Ishikawa (cell line): ENCODE measurements around the gene KCNJ3.

Experiments
- CEBPB ChIP-seq: IDR thresholded peaks from 2 replicates; pipeline ENCODE4 v1.6.1; 2012
- CREB1 ChIP-seq: IDR thresholded peaks from 2 replicates; pipeline ENCODE4 v1.6.1; 2012; ENCODE audit warnings: low read depth
- EGR1 ChIP-seq: IDR thresholded peaks from 2 replicates; pipeline ENCODE4 v1.6.1; 2012
- EP300 ChIP-seq: IDR thresholded peaks from 2 replicates; pipeline ENCODE4 v1.6.1; 2012; ENCODE audit warnings: borderline replicate concordance
- FOXM1 ChIP-seq: IDR thresholded peaks from 2 replicates; pipeline ENCODE4 v1.6.1; 2012; ENCODE audit warnings: low read depth, borderline replicate concordance
- MAX ChIP-seq: IDR thresholded peaks from 2 replicates; pipeline ENCODE4 v1.6.1; 2012
- NFIC ChIP-seq: IDR thresholded peaks from 2 replicates; pipeline ENCODE4 v1.6.1; 2012
- RAD21 ChIP-seq: IDR thresholded peaks from 2 replicates; pipeline ENCODE4 v1.6.1; 2012; ENCODE audit warnings: low read depth
- TAF1 ChIP-seq: IDR thresholded peaks from 2 replicates; pipeline ENCODE4 v1.6.1; 2012; ENCODE audit warnings: low read depth, mild to moderate bottlenecking
- TCF12 ChIP-seq: IDR thresholded peaks from 2 replicates; pipeline ENCODE4 v1.6.1; 2012; ENCODE audit warnings: low read depth
- TEAD4 ChIP-seq: IDR thresholded peaks from 2 replicates; pipeline ENCODE4 v1.6.1; 2012
- USF1 ChIP-seq: IDR thresholded peaks from 2 replicates; pipeline ENCODE4 v1.6.1; 2012
- YY1 ChIP-seq: IDR thresholded peaks from 2 replicates; pipeline ENCODE4 v1.6.1; 2012; ENCODE audit warnings: low read depth
- ZBTB7A ChIP-seq: IDR thresholded peaks from 2 replicates; pipeline ENCODE4 v1.6.1; 2012; ENCODE audit warnings: low read depth
- TF ChIP-seq, protein P1 (sequence below): IDR thresholded peaks from 2 replicates; pipeline ENCODE4 v1.6.1; 2012; ENCODE audit warnings: low read depth, mild to moderate bottlenecking

The KCNJ3 gene

DNA sequence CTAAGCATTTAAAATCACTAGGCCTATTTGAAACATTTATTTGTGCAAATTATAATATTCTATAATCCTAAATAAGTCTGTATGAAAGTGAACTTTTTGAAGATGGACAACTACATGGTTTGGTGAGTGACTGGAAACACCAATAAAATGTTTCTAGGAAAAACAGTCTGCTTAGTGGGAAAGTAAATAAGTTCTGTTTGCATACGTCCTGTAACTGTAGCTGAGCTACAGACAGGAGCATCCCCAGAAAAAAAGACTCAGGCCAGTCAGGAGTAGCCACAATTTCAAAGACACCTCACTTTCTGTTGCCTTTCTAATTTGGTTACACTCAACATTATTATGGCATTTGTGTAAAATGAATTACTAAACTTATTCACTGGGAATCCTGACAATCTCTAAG is 28.4 kb upstream of the KCNJ3 start:
- TF ChIP-seq ZBTB7A (no peak), TCF12 (no peak), EGR1 (no peak), CREB1 (no peak), TAF1 (no peak), MAX (no peak), FOXM1 (no peak), EP300 (no peak), TEAD4 (no peak), CEBPB (no peak), RAD21 (no peak), NFIC (no peak), USF1 (no peak), YY1 (no peak)
- TF ChIP-seq, protein P1, sequence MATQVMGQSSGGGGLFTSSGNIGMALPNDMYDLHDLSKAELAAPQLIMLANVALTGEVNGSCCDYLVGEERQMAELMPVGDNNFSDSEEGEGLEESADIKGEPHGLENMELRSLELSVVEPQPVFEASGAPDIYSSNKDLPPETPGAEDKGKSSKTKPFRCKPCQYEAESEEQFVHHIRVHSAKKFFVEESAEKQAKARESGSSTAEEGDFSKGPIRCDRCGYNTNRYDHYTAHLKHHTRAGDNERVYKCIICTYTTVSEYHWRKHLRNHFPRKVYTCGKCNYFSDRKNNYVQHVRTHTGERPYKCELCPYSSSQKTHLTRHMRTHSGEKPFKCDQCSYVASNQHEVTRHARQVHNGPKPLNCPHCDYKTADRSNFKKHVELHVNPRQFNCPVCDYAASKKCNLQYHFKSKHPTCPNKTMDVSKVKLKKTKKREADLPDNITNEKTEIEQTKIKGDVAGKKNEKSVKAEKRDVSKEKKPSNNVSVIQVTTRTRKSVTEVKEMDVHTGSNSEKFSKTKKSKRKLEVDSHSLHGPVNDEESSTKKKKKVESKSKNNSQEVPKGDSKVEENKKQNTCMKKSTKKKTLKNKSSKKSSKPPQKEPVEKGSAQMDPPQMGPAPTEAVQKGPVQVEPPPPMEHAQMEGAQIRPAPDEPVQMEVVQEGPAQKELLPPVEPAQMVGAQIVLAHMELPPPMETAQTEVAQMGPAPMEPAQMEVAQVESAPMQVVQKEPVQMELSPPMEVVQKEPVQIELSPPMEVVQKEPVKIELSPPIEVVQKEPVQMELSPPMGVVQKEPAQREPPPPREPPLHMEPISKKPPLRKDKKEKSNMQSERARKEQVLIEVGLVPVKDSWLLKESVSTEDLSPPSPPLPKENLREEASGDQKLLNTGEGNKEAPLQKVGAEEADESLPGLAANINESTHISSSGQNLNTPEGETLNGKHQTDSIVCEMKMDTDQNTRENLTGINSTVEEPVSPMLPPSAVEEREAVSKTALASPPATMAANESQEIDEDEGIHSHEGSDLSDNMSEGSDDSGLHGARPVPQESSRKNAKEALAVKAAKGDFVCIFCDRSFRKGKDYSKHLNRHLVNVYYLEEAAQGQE = no peak

DNA sequence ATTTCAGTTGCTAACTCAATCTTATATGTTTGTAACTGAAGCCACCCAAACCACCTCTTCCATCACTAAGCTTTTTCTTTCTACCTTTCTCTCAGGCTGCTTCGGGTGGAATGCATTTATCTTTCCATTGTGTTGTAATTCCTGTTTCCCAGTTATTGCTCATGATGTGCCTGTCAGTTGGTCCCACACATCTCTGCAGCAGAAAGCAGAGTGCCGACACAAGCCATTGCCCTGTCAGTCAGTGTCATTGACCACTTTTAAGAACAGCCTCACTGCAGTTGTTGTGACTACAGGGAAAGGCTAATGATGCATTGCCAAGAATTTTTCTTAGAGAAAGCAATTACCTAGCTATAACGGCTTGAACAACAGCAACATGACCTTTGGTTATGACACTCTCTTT is 24.8 kb upstream of the KCNJ3 start:
- TF ChIP-seq NFIC (no peak), MAX (no peak), YY1 (no peak), CEBPB (no peak), CREB1 (no peak), EGR1 (no peak), TEAD4 (no peak), ZBTB7A (no peak), TCF12 (no peak), EP300 (no peak), FOXM1 (no peak), TAF1 (no peak), RAD21 (no peak), USF1 (no peak)
- TF ChIP-seq, protein P1 = no peak

- TF ChIP-seq CREB1 (no peak), RAD21 (no peak), YY1 (no peak), TEAD4 (no peak)
Measured at GRCh38 chr2:154677401-154677800, 21.1 kb upstream of the KCNJ3 start.

DNA sequence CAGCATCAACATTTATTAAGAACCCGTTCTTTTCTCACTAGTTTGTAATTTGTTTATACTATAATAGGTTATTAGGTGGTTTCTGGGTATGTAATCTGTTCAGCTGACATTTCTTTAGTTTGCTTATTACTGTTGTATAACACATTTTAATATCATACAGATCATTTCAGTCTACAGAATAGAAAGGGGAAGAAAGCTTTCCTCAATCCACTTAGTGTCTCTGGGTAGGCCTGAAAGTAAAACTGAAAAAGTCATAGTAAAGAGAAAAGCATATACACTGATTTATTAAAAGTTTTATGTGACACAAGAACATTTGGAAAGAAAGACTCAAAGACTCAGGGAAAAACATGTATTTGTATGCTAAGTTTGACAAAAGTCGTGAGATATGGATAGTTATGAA is 16.8 kb upstream of the KCNJ3 start:
- TF ChIP-seq, protein P1 = no peak
- no peak for TF ChIP-seq EGR1
- TF ChIP-seq TEAD4 = no peak
- TF ChIP-seq TAF1 = no peak

GRCh38 chr2:154686162-154686561 is 12.3 kb upstream of the KCNJ3 start:
- TF ChIP-seq, protein P1 = no peak
- TF ChIP-seq NFIC (no peak), TEAD4 (no peak), MAX (no peak), FOXM1 (no peak), RAD21 (peak; percentile 32; the same call in 1 of the 2 replicates)
